Measurements from ENCODE around the gene SERF2.
A peak's percentile ranks its signal among the peaks of the same experiment; 100 is the strongest.

SERF2 gene

DNA sequence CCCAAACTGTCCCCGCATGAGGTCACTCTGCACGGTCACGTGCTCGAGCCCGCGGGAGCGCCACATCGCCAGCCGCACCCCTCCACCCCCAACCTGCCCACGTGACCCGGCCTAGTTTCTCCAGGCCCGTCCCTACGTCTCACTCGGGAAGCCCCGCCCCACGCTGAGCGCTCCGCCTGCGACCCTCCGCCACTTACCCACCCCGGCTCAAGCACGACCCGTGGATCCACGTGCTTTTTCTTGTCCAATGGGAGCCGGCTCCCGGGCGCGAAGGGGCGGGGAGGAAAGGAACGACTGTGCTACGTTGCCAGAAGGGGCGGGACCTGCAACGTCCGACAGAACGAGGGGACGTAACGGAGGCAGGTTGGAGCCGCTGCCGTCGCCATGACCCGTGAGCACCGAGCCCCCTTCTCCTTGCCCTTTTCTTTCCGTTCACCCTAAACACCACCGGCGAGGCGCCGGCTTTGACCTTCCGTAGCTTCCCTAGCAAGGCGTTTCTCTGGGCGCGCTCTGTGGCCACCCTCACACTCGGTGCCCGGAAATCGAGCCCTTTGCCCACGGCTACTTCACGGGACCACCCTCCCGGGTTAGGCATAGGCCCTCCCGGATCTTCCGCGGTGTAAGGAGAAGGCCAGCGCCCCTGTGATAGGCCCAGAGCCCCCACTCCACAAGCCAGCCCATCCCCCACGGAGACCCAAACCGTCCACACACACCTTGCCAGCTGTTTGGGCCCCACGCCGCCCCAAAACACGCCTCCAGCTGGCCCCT, at the start of gene SERF2:
Gene SERF2, plus strand, starts transcription at position 328 of the 768 bp plus-strand sequence. Its CDS starts 57 bp downstream, at position 385.
- peak; percentile 100 for DNase-seq

DNA sequence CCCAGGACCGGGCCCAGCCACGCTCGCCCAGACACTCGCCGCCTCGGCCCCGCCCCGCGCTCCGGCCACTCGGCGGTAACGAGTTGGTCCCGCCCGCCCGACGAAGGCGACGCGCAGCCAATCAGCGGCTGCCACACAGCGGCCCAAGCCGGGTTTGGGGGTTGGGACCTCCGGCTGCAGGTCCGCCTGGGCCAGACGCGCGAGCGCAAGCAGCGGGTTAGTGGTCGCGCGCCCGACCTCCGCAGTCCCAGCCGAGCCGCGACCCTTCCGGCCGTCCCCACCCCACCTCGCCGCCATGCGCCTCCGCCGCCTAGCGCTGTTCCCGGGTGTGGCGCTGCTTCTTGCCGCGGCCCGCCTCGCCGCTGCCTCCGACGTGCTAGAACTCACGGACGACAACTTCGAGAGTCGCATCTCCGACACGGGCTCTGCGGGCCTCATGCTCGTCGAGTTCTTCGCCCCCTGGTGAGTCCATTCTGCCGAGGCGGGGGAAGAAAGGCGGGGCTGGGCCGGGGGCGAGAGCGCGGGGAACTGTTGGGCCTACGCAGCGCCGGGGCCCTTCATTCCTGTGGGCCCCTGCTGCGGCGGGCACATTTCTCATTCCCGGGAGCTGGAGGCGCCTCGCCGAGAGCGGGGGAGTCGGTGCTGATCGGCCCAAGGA, 45.7 kb upstream of the SERF2 start, which contains the start of gene PDIA3:
Gene PDIA3, plus strand, starts transcription at position 194 of the 658 bp plus-strand sequence. Its CDS starts 102 bp downstream, at position 296.
- DNase-seq: peak; percentile 90

DNA sequence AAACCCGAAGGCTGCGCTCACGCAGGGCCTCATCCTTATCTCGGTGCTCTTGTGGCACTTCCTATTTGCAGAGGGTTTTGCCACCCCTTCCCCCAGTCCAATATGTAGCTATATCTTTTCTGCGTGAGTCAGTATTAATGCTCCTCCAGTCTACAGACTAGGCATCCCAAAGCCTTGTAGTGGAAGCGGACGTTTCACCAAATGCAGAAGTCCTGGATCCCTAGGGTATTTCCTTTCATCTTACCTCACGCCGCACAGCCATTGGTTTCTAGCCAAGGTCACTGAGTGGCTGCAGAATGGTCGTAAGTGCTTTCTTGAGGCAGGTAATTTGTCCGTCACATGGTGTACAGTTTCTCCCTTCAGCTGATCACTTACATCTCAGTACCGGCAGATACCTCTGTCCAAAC, 45.2 kb upstream of the SERF2 start:
- DNase-seq: peak; percentile 46

DNA sequence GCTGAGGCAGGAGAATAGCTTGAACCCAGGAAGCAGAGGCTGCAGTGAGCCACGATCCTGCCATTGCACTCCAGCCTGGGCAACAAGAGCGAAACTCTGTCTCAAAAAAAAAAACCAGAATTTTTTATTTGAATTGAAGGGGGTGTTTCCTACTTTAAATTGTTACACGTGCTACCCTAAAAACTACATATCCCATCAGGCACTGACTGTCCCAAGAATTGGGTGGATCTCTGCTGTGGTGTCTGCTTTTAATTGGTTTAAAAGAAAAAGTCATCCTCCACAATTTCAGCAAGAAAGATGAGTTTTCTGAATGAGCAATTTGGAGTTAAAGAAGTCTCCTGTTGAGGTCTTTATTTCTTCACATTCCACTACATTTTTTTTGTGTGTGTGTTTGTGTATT, 43.7 kb upstream of the SERF2 start:
- peak; percentile 64 for DNase-seq

DNA sequence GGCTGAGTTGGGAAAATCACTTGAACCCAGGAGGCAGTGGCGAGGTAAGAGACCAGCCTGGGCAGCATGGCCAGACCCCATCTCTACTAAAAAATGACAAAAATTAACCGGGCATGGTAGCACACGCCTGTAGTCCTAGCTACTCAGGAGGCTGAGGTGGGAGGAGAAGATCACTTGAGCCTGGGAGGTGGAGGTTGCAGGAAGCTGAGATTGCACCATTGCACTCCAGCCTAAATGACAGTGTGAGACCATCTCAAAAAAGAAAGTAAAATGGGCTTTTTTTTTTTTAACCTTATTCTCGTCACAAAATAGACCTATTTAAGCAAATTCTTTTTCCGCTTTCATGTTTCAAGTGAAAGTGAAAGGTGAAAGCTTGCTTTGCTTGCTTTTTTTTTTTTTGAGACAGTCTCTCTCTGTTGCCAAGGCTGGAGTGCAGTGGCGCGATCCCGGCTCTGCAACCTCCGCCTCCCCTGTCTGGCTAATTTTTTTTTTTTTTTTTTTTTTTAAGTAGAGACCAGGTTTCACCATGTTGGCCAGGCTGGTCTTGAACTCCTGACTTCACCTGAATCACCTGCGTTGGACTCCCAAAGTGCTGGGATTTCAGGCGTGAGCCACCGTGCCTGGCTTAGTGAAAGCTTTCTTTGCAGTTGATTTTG, 42.3 kb upstream of the SERF2 start:
- DNase-seq: peak; percentile 80

DNA sequence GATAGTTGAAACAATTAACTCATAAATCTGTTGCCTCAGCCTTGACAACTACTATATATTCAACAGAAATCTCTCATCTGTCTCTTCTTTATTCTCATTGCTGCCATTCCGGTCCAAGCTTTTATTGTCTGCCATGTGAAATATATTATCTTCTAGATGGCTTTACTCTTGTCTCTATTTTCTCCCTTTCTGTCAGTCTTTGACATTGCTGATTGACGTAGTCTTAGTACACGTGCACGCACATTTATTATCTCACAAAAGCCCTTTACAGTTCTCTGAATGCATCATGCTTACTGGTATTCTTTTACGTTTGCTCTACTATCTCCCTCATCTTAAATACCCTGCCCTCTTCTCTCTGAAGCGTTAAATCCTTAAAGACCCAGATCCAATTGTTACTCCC, 40.2 kb upstream of the SERF2 start:
- no peak for DNase-seq

DNA sequence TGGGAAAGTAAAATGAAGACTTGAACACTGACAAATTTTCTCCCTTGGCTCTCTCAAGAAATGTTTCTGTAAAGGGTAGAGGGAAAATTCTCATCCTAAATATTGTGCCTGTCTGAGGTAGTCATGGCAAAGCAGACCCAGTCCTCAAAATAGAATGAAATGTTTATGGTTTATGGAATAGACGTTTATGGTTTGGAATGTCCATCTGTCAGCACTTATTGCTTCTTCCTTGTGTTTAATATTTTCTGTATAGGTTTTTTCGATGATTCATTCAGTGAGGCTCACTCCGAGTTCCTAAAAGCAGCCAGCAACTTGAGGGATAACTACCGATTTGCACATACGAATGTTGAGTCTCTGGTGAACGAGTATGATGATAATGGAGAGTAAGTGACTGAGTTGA, 29.3 kb upstream of the SERF2 start:
- DNase-seq: no peak

DNA sequence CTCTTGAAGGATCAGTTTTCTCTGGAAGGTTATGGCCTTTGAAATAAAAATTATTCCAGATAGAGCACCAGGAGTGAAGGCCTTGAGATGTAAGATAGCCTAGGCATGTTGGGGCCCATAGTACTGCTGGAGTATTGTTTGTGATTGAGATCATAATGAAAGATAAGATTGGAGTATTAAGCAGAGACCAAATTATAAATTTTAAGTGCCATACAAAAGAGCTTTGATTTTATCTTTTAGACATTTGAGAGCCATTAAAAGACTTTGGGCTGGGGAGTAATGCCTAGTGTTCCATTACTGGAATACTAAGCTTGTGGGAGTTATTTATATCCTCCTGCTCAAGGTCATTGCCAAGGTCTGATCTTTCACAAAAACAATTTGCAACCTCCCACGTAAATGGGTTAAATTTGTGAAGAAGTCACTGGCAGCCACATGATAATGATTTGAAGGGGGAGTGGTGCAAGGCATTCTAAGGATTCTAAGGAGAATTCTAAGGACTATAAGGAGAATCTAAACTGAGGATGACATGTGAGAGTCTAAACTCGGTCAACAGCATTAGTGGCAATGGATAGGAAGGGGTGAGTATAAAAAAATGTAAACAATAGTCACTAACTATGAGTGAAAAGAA, 28.2 kb upstream of the SERF2 start:
- no peak for DNase-seq

DNA sequence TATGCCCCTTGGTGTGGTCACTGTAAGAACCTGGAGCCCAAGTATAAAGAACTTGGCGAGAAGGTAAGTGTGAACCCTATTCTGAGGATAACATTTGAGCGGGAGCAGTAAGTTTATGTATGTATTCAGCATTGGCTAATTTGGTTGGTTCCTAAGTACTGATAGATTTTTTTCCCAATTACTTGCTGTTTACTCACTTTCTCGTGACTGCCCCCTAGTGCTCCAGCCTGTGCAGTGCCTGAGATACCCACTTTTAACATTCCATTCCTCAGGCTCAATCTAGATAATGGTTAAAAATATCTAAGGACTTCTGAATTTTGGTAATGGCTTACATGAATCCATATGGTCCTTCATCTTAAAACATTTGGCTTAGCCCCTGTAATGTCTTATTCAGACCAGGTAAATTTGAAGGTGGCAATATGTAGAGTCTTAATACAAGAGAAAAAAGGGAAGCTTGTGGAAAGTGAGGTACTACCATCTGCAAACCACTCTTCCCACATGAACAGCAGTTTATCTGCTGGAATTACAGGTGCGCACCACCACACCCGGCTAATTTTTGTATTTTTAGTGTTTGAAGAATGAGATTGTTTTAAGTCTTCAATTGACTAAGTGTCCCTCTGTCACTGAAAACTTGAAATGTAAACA, 22.4 kb upstream of the SERF2 start:
- peak; percentile 67 for DNase-seq

DNA sequence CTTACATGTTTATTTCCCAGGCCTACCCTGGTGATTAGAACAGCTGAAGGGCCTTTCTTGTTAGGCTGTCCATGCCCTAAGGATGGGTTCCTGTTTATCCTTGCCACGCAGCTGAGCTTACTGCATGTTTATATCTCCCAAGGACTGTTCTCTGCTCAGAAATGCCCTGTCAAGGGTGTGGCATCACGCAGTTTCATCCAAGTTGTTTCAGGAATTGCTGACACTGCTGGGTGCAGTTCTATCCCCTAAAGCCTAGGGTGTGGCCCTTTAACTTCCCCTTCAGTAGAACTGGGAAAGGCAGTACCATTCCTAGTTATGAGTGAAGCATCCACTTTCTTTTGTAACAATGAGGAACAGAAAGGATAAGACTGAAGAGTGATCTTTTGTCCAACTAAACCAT, 20.3 kb upstream of the SERF2 start:
- DNase-seq: no peak

DNA sequence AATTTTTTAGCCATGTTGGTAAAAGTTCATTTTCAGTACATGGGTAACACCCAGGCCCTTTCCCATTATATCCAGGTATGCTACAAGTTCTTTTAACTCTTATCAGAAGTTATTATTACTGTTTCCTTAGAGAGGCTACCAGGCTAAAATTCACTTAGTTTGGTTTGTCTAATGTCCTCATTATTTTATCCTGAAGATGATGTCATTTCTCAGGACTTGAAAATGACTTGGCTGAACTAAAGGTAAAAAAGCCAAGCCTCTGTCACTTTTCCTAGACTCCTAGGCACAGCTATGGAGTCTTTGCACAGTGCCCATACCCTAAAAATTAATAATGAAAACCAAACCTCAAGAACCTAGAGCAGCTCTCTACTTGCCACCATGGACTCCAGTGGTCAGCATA, 19.5 kb upstream of the SERF2 start:
- DNase-seq: no peak

DNA sequence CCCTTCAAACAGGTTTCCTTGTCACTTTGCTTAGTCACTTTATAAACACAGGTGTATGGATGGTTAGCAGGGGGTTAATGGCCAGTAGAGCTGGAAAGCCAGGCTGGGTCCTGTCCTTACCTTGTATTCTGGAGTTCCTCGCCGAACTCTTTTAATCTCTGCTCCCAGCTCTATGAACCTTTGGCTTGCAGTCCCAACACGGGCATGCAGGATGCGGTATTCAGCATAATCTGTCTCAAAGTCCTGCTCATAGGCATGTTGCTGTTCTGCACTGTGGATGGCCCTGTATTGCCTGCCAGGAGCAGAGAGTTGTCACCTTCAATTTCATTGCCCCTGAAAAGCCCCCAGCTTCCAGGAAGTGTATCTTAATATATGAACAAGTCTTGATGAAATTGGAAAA, 18.1 kb upstream of the SERF2 start:
- no peak for DNase-seq

DNA sequence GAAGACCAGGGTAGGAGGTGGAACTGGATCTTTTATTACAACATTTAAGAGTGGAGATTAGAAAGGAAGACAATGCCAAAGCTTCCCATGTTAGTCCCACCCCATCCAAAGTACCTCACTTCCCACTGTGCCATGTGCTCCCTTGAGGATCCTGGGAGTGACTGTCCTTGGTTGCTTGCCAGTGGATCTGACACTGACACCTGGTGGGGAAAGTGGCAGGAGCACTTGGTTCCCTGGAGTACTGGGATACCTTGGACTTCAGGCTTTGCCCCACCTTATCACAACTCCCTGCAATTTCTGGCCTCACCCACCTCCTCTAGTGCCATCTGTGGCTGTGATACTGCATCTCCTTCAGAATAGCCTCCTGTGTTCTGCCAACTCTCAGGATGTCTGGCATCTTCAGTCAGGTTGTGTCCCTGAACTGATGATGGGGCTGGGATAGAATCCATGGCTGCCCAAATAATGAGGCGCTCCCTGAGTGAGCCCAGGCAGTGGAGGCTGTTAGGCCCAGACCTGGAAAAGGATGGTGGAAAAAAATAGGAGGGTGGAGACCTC, 16.6 kb upstream of the SERF2 start:
- no peak for DNase-seq

DNA sequence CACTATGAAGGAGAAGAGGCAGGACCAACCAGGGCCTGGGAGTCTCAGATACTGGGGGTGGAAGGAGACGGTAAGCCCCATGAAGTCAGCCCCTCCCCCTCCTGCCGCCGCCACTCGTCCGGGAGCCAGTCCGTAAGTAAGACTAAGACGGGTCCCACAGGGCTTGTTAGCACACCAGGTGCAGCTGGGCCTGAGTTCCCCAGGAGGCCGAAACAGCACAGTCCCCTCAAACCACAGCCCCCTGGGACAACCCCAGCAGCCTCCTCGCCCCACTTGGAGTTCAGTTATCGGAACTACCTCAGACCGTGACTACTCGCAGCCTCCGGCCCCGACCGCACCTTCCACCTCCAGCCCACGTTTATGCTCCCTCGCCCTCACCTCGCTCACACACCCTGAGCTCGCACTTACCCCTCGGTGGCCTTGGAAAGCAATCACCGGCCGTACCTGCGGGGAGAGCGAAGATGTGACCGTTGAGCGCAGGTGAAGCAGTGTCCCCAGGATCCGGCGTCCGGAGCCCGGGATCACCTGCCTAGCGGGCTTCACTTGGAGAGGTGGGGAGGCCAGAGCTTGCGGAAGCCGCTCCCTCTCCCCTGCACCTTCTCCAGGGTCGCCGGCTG, 15.9 kb upstream of the SERF2 start:
- peak; percentile 33 for DNase-seq

DNA sequence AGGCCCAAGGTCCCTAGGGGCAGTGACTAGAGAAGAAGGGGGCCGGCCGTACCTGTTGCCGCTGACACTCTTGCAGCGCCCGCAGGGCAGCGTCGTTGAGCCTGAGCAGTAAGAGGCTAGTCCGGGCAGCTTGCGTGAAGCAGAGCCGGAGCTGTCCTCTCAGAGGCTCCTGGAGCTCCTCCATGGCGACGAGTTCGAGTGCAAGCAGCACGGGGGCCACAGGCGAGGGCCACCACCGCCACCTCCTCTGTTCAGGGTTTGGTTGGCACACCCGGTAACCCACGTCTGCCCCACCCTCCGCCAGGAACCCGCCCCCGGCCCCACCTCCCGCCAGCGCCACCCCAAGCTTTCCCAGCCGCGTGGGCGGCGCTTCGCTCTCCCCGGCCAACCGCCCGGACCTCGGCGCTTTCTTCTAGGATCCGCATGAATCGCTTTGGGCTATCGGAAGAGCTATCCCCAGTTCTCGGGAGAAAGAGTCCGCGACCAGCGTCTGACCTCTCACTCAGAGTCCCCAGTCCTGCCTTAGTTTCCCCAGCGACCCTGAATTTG, 15.3 kb upstream of the SERF2 start, which contains the start of gene ELL3:
Gene ELL3, minus strand, starts transcription at position 249 of the 549 bp plus-strand sequence. Its CDS starts 65 bp downstream, at position 184.
- DNase-seq: peak; percentile 80

DNA sequence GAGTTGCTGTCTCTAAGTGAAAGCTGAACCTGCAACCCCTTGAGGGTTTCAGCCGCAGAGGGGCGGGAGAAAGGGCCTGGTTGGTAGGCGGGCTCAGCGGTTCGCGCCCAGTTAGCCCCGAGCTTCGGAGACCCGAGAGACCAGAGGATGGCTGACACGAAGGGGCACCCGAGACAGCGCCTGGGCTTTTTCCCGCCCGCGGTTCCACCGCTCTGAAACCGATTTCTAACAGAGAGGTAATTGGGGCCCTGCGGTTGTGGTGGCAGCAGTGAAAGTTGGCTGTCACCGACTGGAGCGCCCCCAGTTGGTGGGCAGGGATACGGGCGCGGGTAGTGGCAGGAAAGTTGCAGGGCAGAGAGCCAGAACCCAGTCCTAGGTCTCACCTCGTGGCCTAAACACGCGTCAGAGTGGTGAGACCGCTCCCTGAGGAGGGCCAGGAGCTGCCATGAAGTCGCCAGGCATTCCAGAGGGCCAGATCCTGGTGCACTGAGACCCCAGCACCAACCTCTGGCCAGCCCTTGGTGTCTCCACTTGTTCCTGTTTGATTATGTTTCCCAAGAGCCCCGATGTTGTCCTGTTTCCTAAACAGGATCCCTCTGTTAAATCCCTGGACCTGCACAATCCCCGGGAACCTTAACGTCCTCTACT, 14.7 kb upstream of the SERF2 start:
- peak; percentile 87 for DNase-seq

DNA sequence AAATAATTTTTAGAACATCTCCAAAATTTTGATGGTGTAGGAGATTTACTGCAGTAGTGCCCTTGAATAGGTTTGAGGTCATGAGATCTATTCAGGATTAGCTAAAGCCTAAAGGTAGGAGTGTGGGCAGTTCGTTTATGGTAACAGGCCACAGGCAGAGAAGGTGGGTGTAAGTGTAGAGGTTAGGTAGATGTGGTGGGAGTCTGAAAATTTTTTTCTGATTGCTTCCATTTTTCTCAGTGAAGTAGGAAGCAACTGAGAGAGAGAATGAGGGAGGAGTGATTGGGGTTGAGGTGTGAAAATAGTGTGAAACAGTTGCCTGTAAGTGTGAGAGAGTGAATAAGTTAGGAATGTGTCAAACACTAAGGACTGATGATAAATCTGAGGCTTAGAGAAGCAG, 13.1 kb upstream of the SERF2 start:
- no peak for DNase-seq

DNA sequence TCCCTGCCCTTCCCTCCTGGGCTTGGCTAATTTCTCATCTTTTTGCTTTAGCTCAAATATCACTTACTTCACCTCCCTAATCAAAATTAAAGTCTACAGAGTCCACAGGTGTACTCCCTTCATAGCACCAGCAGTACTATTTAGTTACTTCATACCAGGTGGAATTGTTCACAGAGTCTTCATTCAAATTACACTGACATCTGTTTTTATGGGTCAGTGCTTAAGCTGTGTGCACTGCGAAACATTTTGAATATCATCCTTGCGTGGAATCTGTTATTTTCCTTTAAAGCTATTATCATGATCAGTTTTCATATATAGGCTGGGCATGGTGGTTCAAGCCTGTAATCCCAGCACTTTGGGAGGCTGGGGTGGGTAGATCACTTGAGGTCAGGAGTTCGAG, 2.7 kb upstream of the SERF2 start:
- no peak for DNase-seq

DNA sequence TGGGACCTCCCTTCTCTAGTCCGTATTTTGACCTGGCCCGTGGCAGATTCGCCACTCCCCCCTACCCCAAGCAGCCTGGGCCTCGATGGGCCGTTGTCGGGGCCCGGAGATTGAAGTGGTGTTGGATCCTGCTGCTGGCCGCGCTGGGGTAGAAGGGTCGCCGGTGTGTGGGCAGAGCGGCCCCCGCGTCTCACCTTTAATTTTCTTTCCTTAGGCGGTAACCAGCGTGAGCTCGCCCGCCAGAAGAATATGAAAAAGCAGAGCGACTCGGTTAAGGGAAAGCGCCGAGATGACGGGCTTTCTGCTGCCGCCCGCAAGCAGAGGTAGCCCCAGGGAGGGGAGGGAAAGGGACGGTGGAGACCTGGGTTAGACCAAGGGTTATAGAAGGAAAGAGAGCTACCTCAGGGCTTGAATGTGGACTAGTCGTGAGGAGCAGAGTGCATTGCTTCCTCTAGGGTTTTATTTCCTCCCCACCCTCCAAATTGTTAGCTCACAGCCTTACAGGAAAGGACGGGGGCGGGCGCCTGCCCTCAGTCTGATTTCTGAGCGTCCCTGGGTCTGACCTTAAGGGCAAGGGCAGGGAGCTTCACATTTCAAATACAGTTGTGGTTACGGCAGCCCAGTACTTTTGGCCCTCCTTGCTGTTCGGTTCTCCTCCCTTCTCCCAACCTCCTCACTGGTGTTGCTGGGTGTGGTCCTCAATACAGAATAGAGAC, 799 bp downstream of the SERF2 start:
- DNase-seq: peak; percentile 65

DNA sequence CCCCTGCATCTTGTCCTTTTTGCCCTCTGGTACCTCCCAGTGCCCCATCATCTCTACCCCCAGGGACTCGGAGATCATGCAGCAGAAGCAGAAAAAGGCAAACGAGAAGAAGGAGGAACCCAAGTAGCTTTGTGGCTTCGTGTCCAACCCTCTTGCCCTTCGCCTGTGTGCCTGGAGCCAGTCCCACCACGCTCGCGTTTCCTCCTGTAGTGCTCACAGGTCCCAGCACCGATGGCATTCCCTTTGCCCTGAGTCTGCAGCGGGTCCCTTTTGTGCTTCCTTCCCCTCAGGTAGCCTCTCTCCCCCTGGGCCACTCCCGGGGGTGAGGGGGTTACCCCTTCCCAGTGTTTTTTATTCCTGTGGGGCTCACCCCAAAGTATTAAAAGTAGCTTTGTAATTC, 1.5 kb downstream of the SERF2 start:
- no peak for DNase-seq

All from CD4-positive, alpha-beta T cell treated with Interleukin-21 for 1 hour (primary cell).